Activated naive CD4-positive, alpha-beta T cell treated with Interleukin-2 at 50 U/mL for 16 hours (primary cell): ENCODE results near the gene OLFML1.

ENCODE experiments used
- DNase-seq: peaks from one replicate; pipeline ENCODE4 v3.0.0-alpha.2; 2020

OLFML1 gene

GRCh38 chr11:7484131-7484530, 1.2 kb upstream of the OLFML1 start:
- DNase-seq, result no peak

GRCh38 chr11:7484645-7485044, 661 bp upstream of the OLFML1 start:
- DNase-seq, result no peak

- no peak for DNase-seq
Observed at GRCh38 chr11:7486098-7486780, 933 bp downstream of the OLFML1 start.

GRCh38 chr11:7486781-7487140, 1.5 kb downstream of the OLFML1 start:
- DNase-seq, result no peak

- no peak for DNase-seq
Observed at GRCh38 chr11:7487360-7487759, 2.1 kb downstream of the OLFML1 start.

- no peak for DNase-seq
Observed at GRCh38 chr11:7488681-7489080, 3.4 kb downstream of the OLFML1 start.

GRCh38 chr11:7489376-7489775, 4.1 kb downstream of the OLFML1 start:
- no peak for DNase-seq

GRCh38 chr11:7490054-7490453, 4.7 kb downstream of the OLFML1 start:
- no peak for DNase-seq

GRCh38 chr11:7490535-7490934, 5.2 kb downstream of the OLFML1 start:
- DNase-seq, result no peak

- no peak for DNase-seq
Observed at GRCh38 chr11:7492253-7492652, 6.9 kb downstream of the OLFML1 start.

GRCh38 chr11:7493670-7494069, 8.4 kb downstream of the OLFML1 start:
- no peak for DNase-seq

- DNase-seq, result no peak
Observed at GRCh38 chr11:7494086-7494745, 8.9 kb downstream of the OLFML1 start.

GRCh38 chr11:7495882-7496551, 10.7 kb downstream of the OLFML1 start:
- DNase-seq, result no peak

- no peak for DNase-seq
Observed at GRCh38 chr11:7498193-7498592, 12.9 kb downstream of the OLFML1 start.

- DNase-seq, result no peak
Observed at GRCh38 chr11:7499081-7499480, 13.8 kb downstream of the OLFML1 start.

GRCh38 chr11:7500251-7500650, 14.9 kb downstream of the OLFML1 start:
- DNase-seq, result no peak

GRCh38 chr11:7501251-7501650, 15.9 kb downstream of the OLFML1 start:
- no peak for DNase-seq

GRCh38 chr11:7501894-7502293, 16.6 kb downstream of the OLFML1 start:
- no peak for DNase-seq

GRCh38 chr11:7506243-7506642, 20.9 kb downstream of the OLFML1 start:
- DNase-seq, result no peak

GRCh38 chr11:7508087-7508486, 22.8 kb downstream of the OLFML1 start:
- no peak for DNase-seq

GRCh38 chr11:7509966-7510365, 24.7 kb downstream of the OLFML1 start:
- DNase-seq, result no peak

- no peak for DNase-seq
Observed at GRCh38 chr11:7511401-7511800, 26.1 kb downstream of the OLFML1 start.

GRCh38 chr11:7512525-7513233, 27.4 kb downstream of the OLFML1 start:
- no peak for DNase-seq
